Measurements from ENCODE around the gene DUSP21.
"Not testable (repeated sequence)": the region's sequence is repeated elsewhere in the genome, so short reads cannot be mapped to it uniquely, and the experiment has no call there.

DNA sequence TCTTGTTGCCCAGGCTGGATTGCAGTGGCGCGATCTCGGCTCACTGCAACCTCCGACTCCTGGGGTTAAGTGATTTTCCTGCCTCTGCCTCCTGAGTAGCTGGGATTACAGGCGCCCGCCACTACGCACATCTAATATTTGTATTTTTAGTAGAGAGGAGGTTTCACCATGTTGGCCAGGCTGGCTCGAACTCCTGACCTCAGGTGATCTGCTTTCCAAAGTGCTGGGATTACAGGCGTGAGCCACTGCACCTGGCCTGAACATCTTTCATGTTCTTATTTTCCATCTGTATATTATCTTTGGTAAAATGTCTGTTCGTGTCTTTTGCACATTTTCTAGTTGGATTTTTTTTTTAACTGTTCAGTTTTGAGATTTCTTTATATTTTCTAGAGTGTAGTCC lies 46.9 kb downstream of the DUSP21 start:
- not testable (repeated sequence) for TF ChIP-seq EZH2 (IDR thresholded peaks at IDR 0.05); POLR2AphosphoS5 (IDR thresholded peaks at IDR 0.05; ENCODE audit: borderline replicate concordance, low read depth, low read length); FOXP2 (optimal IDR thresholded peaks at IDR 0.05; ENCODE audit: control extremely low read depth, extremely low read length, insufficient read depth)

Measured in SK-N-MC (cell line).